ENCODE results near the gene SERHL2.

DNA sequence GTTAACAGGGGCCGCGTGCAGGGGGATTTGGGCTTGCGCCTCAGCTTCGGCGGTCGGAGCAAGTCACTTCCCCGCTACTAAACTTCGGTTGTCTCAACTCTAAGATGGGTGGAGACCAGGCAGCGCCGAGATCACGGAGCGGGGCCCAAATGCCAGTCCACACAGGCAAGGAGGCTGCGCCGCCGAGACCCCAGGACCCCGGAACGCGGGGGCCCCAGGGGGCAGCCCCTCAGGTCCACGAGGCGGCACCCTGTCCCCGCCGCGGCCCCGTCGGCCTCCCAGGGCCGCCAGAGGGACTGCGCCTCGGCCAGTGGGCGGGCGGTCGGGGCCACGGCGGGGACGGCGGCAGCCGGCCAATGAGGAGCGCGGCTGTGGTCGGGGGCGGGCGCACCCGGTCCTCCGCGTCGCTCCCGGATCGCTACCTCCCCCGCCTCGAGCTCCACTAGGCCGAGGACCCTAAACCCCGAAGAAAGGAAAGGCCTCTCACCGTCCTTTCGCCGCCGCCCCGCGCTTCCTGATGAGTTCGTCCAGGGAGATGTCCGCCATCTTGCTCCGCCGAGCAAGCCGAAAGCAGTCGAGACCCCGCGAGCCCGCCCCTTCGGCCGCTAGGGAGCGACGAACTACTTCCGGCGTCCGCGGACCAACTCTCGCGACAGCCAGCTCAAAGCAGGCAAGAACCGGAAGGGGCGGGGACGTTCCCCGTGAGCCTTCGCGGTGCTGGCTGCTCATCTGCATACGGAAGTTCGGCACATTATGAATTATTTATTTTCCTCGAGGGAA, 60.7 kb downstream of the SERHL2 start, which contains the start of gene POLDIP3:
- TF ChIP-seq MYC (IDR thresholded peaks at IDR 0.05; ENCODE audit: low read depth, low read length) (no peak; the same call in none of the 2 replicates), POLR2A (IDR thresholded peaks at IDR 0.05; ENCODE audit: extremely low read depth, insufficient read length) (peak; percentile 36)
- TF ChIP-seq, protein P1, sequence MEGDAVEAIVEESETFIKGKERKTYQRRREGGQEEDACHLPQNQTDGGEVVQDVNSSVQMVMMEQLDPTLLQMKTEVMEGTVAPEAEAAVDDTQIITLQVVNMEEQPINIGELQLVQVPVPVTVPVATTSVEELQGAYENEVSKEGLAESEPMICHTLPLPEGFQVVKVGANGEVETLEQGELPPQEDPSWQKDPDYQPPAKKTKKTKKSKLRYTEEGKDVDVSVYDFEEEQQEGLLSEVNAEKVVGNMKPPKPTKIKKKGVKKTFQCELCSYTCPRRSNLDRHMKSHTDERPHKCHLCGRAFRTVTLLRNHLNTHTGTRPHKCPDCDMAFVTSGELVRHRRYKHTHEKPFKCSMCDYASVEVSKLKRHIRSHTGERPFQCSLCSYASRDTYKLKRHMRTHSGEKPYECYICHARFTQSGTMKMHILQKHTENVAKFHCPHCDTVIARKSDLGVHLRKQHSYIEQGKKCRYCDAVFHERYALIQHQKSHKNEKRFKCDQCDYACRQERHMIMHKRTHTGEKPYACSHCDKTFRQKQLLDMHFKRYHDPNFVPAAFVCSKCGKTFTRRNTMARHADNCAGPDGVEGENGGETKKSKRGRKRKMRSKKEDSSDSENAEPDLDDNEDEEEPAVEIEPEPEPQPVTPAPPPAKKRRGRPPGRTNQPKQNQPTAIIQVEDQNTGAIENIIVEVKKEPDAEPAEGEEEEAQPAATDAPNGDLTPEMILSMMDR (IDR thresholded peaks at IDR 0.05; ENCODE audit: low read depth, low read length) = no peak
